Measurements from ENCODE around the gene RIPOR3.
"Not testable (repeated sequence)": the region's sequence is repeated elsewhere in the genome, so short reads cannot be mapped to it uniquely, and the experiment has no call there.

RIPOR3 gene

DNA sequence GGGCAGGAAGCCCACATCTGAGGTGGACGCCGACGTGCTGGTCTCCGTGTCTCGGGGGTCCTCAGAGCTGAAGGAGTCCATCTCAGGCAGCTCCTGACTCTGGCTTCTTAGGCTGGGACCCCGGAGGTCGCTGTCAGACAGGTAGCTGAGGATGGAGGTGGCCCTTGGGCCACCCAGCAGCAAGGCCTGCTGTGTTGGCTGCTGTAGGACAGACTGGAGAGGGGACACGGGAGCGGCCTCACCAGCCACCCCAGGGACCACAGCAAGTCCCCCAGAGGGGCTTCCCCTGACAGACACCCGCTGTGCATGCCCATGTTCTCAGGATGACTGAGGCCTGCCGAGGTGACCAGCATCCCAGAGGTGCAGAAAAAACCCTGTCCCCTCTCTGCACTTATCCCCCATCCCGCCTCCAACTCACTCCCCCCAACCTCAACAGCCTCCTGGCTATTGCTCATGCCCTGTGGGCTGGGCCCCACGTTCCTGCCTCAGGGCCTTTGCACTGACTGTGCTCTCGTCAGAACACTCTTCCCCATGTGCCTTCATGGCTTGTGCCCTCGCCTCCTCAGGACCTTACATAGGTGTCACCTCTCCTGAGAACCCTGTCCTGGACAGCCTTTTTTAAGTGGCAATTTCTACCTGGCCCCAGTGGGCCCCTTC, 88.8 kb downstream of the RIPOR3 start:
- H3K4me3 ChIP-seq (replicated peaks; ENCODE audit: low read depth, low read length) = no peak overlapping the region
- TF ChIP-seq, protein P1, sequence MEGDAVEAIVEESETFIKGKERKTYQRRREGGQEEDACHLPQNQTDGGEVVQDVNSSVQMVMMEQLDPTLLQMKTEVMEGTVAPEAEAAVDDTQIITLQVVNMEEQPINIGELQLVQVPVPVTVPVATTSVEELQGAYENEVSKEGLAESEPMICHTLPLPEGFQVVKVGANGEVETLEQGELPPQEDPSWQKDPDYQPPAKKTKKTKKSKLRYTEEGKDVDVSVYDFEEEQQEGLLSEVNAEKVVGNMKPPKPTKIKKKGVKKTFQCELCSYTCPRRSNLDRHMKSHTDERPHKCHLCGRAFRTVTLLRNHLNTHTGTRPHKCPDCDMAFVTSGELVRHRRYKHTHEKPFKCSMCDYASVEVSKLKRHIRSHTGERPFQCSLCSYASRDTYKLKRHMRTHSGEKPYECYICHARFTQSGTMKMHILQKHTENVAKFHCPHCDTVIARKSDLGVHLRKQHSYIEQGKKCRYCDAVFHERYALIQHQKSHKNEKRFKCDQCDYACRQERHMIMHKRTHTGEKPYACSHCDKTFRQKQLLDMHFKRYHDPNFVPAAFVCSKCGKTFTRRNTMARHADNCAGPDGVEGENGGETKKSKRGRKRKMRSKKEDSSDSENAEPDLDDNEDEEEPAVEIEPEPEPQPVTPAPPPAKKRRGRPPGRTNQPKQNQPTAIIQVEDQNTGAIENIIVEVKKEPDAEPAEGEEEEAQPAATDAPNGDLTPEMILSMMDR (IDR thresholded peaks at IDR 0.05; ENCODE audit: low read depth, low read length, missing control alignments) = no peak
- DNase-seq (ENCODE audit: extremely low read depth, low read depth) = no peak

GRCh38 chr20:50601511-50602431, 89.6 kb downstream of the RIPOR3 start:
- no peak for DNase-seq (ENCODE audit: extremely low read depth, low read depth)
- TF ChIP-seq, protein P1 (IDR thresholded peaks at IDR 0.05; ENCODE audit: low read depth, low read length, missing control alignments) = no peak
- no peak overlapping the region for H3K4me3 ChIP-seq (replicated peaks; ENCODE audit: low read depth, low read length)

DNA sequence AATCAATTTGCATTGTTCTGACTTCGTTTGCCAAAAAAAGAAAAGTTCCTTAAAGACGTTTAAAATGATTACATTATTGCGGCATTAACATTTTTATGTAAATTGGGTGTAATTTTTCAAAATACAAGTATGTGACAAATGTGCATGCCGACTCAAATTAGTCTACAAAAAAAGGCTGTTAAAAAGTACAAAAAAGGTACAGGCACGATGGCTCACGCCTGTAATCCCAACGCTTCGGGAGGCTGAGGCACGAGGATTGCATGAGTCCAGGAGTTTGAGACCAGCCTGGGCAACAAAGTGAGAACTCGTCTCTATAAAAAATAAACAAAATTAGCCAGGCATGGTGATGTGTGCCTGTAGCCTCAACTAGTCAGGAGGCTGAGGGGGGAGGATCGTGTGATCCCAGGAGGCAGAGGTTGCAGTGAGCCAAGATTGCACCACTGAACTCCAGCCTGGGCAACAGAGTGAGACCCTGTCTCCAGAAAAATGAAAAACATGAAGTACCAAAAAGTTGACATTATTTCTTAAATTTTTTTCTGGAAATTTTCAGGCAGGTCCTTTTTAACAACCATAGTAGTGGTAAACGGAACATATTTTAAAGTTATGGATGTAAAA, 91.0 kb downstream of the RIPOR3 start:
- TF ChIP-seq, protein P1 (IDR thresholded peaks at IDR 0.05; ENCODE audit: low read depth, low read length, missing control alignments) = no peak
- H3K4me3 ChIP-seq (replicated peaks; ENCODE audit: low read depth, low read length) = no peak overlapping the region
- DNase-seq (ENCODE audit: extremely low read depth, low read depth) = no peak

DNA sequence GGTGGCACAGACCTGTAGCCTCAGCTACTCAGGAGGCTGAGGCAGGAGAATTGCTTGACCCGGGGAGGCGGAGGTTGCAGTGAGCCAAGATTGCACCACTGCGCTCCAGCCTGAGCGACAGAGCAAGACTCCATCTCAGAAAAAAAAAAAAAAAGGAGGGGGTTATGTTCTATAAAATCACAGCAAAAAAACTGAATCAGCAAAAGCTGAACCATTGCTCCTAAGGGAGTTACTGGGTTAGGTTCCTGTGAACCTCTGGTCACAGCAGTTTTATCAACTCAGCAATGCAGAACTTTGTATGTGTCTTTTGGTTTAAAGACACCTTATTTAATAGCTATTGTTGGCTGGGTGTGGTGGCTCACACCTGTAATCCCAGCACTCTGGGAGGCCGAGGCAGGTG, 92.6 kb downstream of the RIPOR3 start:
- DNase-seq (ENCODE audit: extremely low read depth, low read depth) = not testable (repeated sequence)

DNA sequence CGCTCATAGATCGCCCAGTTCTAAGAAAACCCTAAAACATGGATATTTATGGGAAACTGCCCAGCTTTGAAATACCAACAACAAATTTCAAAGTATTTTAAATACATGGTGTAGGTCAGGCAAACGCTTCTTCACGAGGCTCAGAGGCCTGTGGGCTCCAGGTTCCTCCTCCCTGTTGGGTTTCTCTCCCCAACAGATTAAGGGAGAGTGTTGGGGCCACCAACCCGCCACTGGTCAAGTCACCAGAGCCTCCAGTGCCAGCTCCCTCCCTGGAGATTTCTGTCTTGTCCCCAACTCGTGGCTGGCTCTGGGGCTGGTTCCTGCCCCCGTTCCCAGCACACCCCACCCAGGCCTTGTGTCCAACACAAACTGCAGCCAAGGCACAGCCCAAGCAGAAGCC, 93.3 kb downstream of the RIPOR3 start:
- DNase-seq (ENCODE audit: extremely low read depth, low read depth) = no peak

More for the DNA sequence above, 92.6 kb downstream of the RIPOR3 start:
- H3K4me3 ChIP-seq (replicated peaks; ENCODE audit: low read depth, low read length) = not testable (repeated sequence)

DNA sequence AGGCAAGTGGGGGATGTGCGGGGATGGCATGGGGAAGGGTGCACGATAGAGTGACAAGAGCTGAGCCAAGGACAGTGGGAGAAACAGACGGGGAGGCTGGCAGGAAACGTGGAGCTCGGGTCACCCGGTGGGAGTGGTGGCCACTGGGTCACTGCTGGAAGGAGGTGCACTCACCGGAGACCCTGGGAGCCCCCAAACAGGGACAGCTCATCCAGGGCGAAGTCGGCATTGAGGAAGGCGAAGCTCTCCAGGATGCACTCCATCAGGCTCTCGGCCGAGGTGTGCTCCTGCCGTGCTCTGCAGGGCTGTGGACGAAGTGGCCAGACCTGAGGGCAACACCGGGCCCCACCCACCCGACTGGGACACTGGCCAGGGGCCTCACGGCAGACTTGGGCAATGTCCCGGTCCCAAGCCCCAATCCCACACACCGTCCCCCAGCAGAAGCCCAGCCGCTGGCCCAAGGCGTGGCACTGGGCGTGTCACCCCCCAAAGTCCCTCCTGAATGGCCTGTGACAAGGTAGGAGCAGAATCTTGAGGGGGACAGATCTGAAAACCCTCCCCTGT, 93.9 kb downstream of the RIPOR3 start:
- H3K4me3 ChIP-seq (replicated peaks; ENCODE audit: low read depth, low read length) = no peak overlapping the region
- TF ChIP-seq, protein P1 (IDR thresholded peaks at IDR 0.05; ENCODE audit: low read depth, low read length, missing control alignments) = no peak
- no peak for DNase-seq (ENCODE audit: extremely low read depth, low read depth)

More for the DNA sequence above, 93.3 kb downstream of the RIPOR3 start:
- TF ChIP-seq, protein P1 (IDR thresholded peaks at IDR 0.05; ENCODE audit: low read depth, low read length, missing control alignments) = no peak
- H3K4me3 ChIP-seq (replicated peaks; ENCODE audit: low read depth, low read length) = no peak overlapping the region

- TF ChIP-seq, protein P1 (IDR thresholded peaks at IDR 0.05; ENCODE audit: low read depth, low read length, missing control alignments) = no peak
- no peak for DNase-seq (ENCODE audit: extremely low read depth, low read depth)
- no peak overlapping the region for H3K4me3 ChIP-seq (replicated peaks; ENCODE audit: low read depth, low read length)
Observed at GRCh38 chr20:50596694-50597021, 94.7 kb downstream of the RIPOR3 start.

Measured in HFF-Myc (cell line).